Fibroblast of skin of scalp (primary cell): ENCODE results near the gene NR2F6.
"Not testable (repeated sequence)": the region's sequence is repeated elsewhere in the genome, so short reads cannot be mapped to it uniquely, and the experiment has no call there.

Experiments used
- DNase-seq: peaks from one replicate; pipeline ENCODE4 v3.0.0-alpha.2; 2013

Gene NR2F6

GRCh38 chr19:17210296-17210695 lies 35.4 kb downstream of the NR2F6 start:
- no peak for DNase-seq

GRCh38 chr19:17209126-17210036 lies 36.3 kb downstream of the NR2F6 start:
- DNase-seq = peak; percentile 48

GRCh38 chr19:17206736-17207581 lies 38.8 kb downstream of the NR2F6 start:
- no peak for DNase-seq

- DNase-seq = peak; percentile 27
Observed at GRCh38 chr19:17205237-17206140, 40.2 kb downstream of the NR2F6 start.

GRCh38 chr19:17202713-17203112 lies 43.0 kb downstream of the NR2F6 start:
- DNase-seq = no peak

- no peak for DNase-seq
Observed at GRCh38 chr19:17202249-17202648, 43.5 kb downstream of the NR2F6 start.

GRCh38 chr19:17200408-17201079 lies 45.2 kb downstream of the NR2F6 start:
- DNase-seq = no peak

- DNase-seq = no peak
Observed at GRCh38 chr19:17197666-17198065, 48.1 kb downstream of the NR2F6 start.

DNA sequence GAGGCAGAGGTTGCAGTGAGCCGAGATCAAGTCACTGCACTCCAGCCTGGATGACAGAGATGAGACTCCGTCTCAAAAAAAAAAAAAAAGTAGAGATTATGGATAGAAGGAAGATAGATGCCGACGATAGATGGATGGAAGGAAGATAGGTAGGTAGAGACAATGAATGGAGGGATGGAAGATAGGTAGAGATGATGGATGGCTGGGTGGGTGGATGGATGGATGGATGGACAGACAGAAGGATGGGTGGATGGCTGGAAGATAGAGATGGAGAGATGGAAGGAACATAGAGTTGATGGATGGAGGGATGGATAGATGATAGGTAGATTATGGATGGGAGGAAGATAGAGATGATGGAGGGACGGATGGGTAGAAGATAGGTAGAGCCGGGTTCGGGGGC lies 49.1 kb downstream of the NR2F6 start:
- DNase-seq = no peak

DNA sequence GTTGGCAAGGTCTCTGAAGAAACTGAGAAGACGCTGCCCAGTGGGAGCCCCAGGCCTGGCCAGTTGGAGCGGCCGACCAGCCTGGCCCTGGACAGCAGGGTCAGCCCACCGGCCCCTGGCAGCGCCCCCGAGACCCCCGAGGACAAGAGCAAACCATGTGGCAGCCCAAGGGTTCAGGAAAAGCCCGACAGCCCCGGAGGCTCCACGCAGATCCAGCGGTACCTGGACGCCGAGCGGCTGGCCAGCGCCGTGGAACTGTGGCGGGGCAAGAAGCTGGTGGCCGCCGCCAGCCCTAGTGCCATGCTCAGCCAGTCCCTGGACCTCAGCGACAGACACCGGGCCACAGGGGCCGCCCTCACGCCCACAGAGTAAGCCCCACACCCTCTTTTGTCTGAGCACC lies 50.6 kb downstream of the NR2F6 start:
- no peak for DNase-seq

DNA sequence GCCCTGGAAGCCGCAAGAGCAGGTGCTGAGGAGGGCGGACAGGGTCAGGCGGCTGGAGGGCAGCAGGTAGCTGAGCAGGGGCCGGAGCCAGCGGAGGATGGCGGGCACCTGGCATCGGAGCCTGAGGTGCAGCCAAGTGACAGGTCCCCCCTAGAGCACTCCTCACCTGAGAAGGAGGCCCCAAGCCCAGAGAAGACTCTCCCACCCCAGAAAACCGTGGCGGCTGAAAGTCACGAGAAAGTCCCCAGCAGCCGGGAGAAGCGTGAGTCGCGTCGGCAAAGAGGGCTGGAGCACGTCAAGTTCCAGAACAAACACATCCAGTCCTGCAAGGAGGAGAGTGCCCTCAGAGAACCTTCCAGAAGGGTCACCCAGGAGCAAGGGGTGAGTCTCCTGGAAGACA lies 51.1 kb downstream of the NR2F6 start:
- DNase-seq = no peak

DNA sequence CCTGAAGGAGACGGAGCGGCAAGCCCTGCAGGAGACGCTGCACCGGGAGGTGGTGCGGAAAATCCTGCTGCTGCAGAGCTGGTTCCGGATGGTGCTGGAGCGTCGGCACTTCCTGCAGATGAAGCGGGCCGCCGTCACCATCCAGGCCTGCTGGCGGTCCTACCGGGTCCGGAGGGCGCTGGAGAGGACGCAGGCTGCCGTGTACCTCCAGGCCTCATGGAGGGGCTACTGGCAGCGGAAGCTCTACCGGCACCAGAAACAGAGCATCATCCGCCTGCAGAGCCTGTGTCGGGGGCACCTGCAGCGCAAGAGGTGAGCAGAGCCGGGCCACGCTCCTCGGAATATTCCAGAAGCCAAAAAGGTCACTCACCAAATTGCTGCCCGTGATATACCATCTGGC lies 53.0 kb downstream of the NR2F6 start:
- DNase-seq = no peak

GRCh38 chr19:17191736-17192135 lies 54.0 kb downstream of the NR2F6 start:
- not testable (repeated sequence) for DNase-seq

DNA sequence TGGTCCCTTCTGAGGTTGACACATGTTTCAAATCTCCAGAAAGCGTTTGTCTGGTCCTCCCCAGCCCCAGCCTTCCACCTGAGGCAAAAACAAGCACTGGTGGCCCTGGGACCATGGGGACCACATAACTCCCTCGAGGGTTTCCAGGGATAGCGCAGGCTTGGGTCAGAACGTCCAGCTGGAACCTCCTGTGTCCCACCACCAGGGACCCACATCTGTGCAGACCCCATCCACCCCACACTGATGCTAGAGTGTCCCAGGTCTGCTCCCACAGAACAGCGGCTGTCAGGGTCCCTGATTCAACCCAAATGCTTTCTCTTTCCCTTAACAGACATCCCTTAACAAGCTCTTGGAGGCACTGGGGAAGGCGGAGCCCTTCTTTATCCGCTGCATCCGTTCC lies 60.1 kb downstream of the NR2F6 start:
- DNase-seq = no peak

GRCh38 chr19:17184371-17184841 lies 61.3 kb downstream of the NR2F6 start:
- no peak for DNase-seq

- DNase-seq = no peak
Observed at GRCh38 chr19:17183858-17184321, 61.8 kb downstream of the NR2F6 start.

DNA sequence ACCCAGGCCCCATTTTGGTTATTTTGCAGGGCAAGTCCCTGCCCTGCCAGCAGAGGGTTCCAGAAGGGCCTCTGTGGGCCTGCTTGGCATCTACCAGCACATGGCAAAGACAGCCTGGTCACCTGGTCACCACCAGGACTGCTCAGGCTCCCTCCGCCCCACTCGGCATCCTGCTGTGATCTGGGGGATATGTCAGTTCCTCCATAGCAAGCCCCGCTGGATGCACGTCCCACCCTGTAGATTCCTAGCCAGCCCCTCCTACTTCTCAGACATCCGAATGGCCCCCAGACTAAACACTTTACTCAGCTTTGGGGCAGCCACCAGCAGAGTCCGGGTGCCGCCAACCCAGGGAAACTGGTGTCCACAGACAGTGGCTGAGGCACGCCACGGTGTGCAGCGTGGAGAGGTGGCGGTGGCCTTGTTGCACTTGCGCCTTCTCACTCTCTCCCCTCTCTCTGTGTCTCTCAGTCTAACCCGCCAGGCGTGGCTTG lies 62.4 kb downstream of the NR2F6 start:
- no peak for DNase-seq
